SK-N-SH treated with all-trans-retinoic acid at 6 μM for 48 hours (cell line): Measurements from ENCODE around the gene CD59.
"Not testable (repeated sequence)": the region's sequence is repeated elsewhere in the genome, so short reads cannot be mapped to it uniquely, and the experiment has no call there.

Experiments used
- CREB5 ChIP-seq: fragments of 250-450 bp; sonication (Bioruptor Pico); IDR thresholded peaks from 2 replicates; pipeline ENCODE4 v1.5.1; 2020; ENCODE audit warnings: low read depth, mild to moderate bottlenecking, moderate library complexity
- ESRRG ChIP-seq: fragments of 250-450 bp; sonication (Bioruptor Pico); IDR thresholded peaks from 2 replicates; pipeline ENCODE4 v1.6.1; 2021; ENCODE audit warnings: mild to moderate bottlenecking
- GLIS3 ChIP-seq: fragments of 250-450 bp; sonication (Bioruptor Pico); IDR thresholded peaks from 2 replicates; pipeline ENCODE4 v1.5.0; 2020; ENCODE audit warnings: mild to moderate bottlenecking, moderate library complexity
- OSR1 ChIP-seq: fragments of 250-450 bp; sonication (Bioruptor Pico); IDR thresholded peaks from 2 replicates; pipeline ENCODE4 v1.8.0; 2022; ENCODE audit warnings: moderate library complexity, mild to moderate bottlenecking, inconsistent platforms
- POU6F1 ChIP-seq: fragments of 250-450 bp; sonication (Bioruptor Pico); IDR thresholded peaks from 2 replicates; pipeline ENCODE4 v1.8.0; 2021; ENCODE audit warnings: low read depth, mild to moderate bottlenecking, moderate library complexity, borderline replicate concordance
- ZFP3 ChIP-seq: fragments of 250-450 bp; sonication (Bioruptor Pico); IDR thresholded peaks from 2 replicates; pipeline ENCODE4 v1.5.0; 2020; ENCODE audit warnings: mild to moderate bottlenecking, moderate library complexity
- ZFP30 ChIP-seq: fragments of 450-650 bp; formaldehyde crosslinking; IDR thresholded peaks from 2 replicates; pipeline ENCODE4 v1.5.0; 2022; ENCODE audit warnings: mild to moderate bottlenecking, moderate library complexity
- ZNF70 ChIP-seq: fragments of 450-650 bp; formaldehyde crosslinking; IDR thresholded peaks from 2 replicates; pipeline ENCODE4 v1.5.0; 2020; ENCODE audit warnings: mild to moderate bottlenecking, moderate library complexity

- TF ChIP-seq CREB5 (CRISPR knock-in tag); POU6F1 (CRISPR knock-in tag); ESRRG; ZFP3 (CRISPR knock-in tag); GLIS3 (CRISPR knock-in tag); ZFP30 (CRISPR knock-in tag); ZNF70 (CRISPR knock-in tag); OSR1 (CRISPR knock-in tag): not testable (repeated sequence)
Measured at GRCh38 chr11:33727539-33727938, 8.7 kb downstream of the CD59 start.
